ENCODE results near the gene NEXMIF. TPM values are rescaled to one million over a fixed set of nuclear protein-coding genes. Genes with fewer than 3 reads are reported as not detected.
"Not testable (repeated sequence)": the region's sequence is repeated elsewhere in the genome, so short reads cannot be mapped to it uniquely, and the experiment has no call there.

The NEXMIF gene
- total RNA-seq, 1 experiment from 2014 or later: not detected

DNA sequence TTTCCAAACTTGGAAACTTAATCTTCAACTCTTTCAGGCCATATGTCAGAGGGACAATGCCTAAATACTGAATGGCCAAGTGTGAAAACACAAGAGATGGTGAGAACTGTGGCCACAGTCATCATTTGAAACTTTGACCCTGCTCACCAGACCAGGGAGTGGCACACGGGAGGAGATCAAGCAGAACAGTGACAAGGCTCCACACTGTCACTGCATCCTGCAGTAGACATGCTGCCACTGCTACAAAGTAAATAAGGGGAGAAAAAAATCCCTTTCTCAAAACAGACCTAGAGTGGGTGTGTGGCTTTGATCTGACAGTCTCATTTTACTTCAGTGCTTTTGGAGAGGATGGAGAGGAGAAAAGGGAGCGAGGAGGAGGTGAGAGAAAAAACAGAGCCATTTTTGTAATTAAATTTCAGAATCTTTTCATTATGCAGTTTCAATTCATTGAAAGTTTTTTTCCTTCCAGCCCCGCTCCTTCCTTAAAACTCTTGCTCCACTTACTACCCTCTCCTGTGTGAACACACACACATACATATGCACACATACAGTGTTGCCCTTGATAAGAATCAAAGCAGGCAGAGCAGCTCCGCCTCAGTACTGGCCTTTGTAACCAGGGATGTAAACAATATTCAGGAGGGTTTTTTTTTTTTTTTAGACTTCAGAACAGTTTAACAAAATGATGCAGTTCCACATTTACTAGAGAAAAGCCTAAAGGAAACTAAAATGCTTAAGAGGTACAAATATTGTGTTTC is 34.4 kb downstream of the NEXMIF start:
- TF ChIP-seq, protein P1, sequence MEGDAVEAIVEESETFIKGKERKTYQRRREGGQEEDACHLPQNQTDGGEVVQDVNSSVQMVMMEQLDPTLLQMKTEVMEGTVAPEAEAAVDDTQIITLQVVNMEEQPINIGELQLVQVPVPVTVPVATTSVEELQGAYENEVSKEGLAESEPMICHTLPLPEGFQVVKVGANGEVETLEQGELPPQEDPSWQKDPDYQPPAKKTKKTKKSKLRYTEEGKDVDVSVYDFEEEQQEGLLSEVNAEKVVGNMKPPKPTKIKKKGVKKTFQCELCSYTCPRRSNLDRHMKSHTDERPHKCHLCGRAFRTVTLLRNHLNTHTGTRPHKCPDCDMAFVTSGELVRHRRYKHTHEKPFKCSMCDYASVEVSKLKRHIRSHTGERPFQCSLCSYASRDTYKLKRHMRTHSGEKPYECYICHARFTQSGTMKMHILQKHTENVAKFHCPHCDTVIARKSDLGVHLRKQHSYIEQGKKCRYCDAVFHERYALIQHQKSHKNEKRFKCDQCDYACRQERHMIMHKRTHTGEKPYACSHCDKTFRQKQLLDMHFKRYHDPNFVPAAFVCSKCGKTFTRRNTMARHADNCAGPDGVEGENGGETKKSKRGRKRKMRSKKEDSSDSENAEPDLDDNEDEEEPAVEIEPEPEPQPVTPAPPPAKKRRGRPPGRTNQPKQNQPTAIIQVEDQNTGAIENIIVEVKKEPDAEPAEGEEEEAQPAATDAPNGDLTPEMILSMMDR (IDR thresholded peaks at IDR 0.05; ENCODE audit: unreplicated experiment): no peak
- peaks cover 8% of the 10 kb centered on the region for H3K9me3 Mint-ChIP-seq (ENCODE audit: unreplicated experiment)
- POLR2A ChIA-PET: no interaction called here

DNA sequence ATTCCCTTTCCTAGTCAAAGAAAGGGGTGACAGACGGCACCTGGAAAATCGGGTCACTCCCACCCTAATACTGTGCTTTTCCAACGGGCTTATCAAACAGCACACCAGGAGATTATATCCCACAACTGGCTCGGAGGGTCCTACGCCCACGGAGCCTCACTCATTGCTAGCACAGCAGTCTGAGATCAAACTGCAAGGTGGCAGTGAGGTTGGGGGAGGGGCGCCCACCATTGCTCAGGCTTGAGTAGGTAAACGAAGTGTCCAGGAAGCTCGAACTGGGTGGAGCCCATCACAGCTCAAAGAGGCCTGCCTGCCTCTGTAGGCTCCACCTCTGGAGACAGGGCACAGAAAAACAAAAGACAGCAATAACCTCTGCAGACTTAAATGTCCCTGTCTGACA is 42.9 kb downstream of the NEXMIF start:
- H3K4me3 Mint-ChIP-seq (ENCODE audit: unreplicated experiment); H3K4me1 Mint-ChIP-seq (ENCODE audit: insufficient read depth, unreplicated experiment); H3K27me3 Mint-ChIP-seq (ENCODE audit: insufficient read depth, unreplicated experiment); POLR2A ChIA-PET; intact Hi-C loops (cut with micrococcal nuclease); H3K36me3 Mint-ChIP-seq (ENCODE audit: insufficient read depth, unreplicated experiment); CTCF ChIA-PET; BruUV-seq (replicated peaks); H3K27ac Mint-ChIP-seq (ENCODE audit: low read depth, unreplicated experiment); DNase-seq (ENCODE audit: unreplicated experiment): not testable (repeated sequence)
- H3K9me3 Mint-ChIP-seq (ENCODE audit: unreplicated experiment): peaks cover 17% of the 10 kb centered on the region

More for the DNA sequence above, 34.4 kb downstream of the NEXMIF start:
- no peaks in the 10 kb centered on the region for H3K4me1 Mint-ChIP-seq (ENCODE audit: insufficient read depth, unreplicated experiment)
- intact Hi-C loops (cut with micrococcal nuclease): no loop called here
- BruUV-seq (replicated peaks): no TSS peak
- no peaks in the 10 kb centered on the region for H3K36me3 Mint-ChIP-seq (ENCODE audit: insufficient read depth, unreplicated experiment)
- DNase-seq (ENCODE audit: unreplicated experiment): no peak
- CTCF ChIA-PET: no interaction called here
- peaks cover 20% of the 10 kb centered on the region for H3K27me3 Mint-ChIP-seq (ENCODE audit: insufficient read depth, unreplicated experiment)
- no peak overlapping the region for H3K4me3 Mint-ChIP-seq (ENCODE audit: unreplicated experiment)
- H3K27ac Mint-ChIP-seq (ENCODE audit: low read depth, unreplicated experiment): no peak overlapping the region

DNA sequence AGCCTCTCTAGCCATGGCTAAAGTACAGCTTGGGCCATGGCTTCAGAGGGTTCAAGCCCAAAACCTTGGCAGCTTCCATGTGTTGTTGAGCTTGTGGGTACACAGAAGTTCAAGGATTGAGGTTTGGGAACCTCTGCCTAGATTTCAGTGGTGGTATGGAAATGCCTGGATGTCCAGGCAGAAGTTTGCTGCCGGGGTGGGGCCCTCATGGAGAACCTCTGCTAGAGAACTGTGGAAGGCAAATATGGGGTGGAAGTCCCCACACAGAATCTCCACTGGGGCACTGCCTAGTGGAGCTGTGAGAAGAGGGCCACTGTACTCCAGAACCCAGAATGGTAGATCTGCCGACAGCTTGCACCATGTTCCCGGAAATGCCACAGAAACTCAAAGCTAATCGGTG is 59.5 kb downstream of the NEXMIF start:
- no peak overlapping the region for H3K27ac Mint-ChIP-seq (ENCODE audit: low read depth, unreplicated experiment)
- POLR2A ChIA-PET: no interaction called here
- CTCF ChIA-PET: no interaction called here
- no peaks in the 10 kb centered on the region for H3K27me3 Mint-ChIP-seq (ENCODE audit: insufficient read depth, unreplicated experiment)
- intact Hi-C loops (cut with micrococcal nuclease): no loop called here
- H3K4me1 Mint-ChIP-seq (ENCODE audit: insufficient read depth, unreplicated experiment): no peaks in the 10 kb centered on the region
- H3K9me3 Mint-ChIP-seq (ENCODE audit: unreplicated experiment): peaks cover 22% of the 10 kb centered on the region
- no peaks in the 10 kb centered on the region for H3K36me3 Mint-ChIP-seq (ENCODE audit: insufficient read depth, unreplicated experiment)
- TF ChIP-seq, protein P1 (IDR thresholded peaks at IDR 0.05; ENCODE audit: unreplicated experiment): no peak
- no peak for DNase-seq (ENCODE audit: unreplicated experiment)
- no peak overlapping the region for H3K4me3 Mint-ChIP-seq (ENCODE audit: unreplicated experiment)
- no TSS peak for BruUV-seq (replicated peaks)

DNA sequence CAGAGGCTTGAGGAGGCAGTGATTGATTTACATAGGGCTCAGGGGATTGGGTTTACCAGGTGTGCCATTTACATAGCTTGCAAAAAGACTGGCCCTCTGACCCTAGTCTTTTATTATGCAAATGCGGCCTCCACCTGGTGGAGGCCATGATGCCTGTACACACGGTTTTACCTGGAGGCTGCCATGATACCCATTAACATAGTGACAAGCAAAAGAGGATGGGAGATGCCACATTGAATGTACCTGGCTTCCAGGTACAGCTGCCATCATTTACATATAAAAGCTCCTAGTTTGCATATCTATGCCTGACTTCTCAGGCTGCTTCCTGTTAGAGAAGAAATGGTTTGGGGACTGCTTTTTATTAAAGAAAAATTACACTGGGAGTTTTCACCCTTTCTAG is 72.0 kb downstream of the NEXMIF start:
- BruUV-seq (replicated peaks): no TSS peak
- Mint-ChIP-seq H3K36me3 (ENCODE audit: insufficient read depth, unreplicated experiment) (no peaks in the 10 kb centered on the region), H3K4me3 (ENCODE audit: unreplicated experiment) (no peak overlapping the region), H3K27ac (ENCODE audit: low read depth, unreplicated experiment) (no peak overlapping the region), H3K9me3 (ENCODE audit: unreplicated experiment) (peaks cover 39% of the 10 kb centered on the region), H3K27me3 (ENCODE audit: insufficient read depth, unreplicated experiment) (no peaks in the 10 kb centered on the region), H3K4me1 (ENCODE audit: insufficient read depth, unreplicated experiment) (no peaks in the 10 kb centered on the region)
- intact Hi-C loops (cut with micrococcal nuclease): no loop called here
- ChIA-PET POLR2A (no interaction called here), CTCF (no interaction called here)
- TF ChIP-seq, protein P1 (IDR thresholded peaks at IDR 0.05; ENCODE audit: unreplicated experiment): no peak
- DNase-seq (ENCODE audit: unreplicated experiment): no peak

DNA sequence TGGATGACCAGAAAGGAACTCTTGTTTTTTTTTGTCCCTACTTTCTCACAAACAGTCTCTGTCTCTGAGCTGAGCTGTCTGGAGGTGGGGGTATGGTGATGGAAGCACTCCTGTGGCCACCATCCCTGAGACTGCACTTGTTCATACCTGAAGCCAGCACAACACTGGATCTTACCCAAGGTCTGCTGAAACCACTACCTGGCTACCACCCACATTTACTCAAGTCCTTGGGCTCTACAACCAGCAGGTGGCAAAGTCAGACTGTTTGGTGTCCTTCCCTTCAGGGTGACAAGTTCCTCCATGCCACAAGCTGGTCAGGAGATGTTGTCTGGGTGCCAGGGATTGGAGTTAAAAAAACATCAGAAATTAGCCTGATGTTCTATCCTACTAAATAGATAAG is 89.7 kb downstream of the NEXMIF start:
- H3K27me3 Mint-ChIP-seq (ENCODE audit: insufficient read depth, unreplicated experiment): peaks cover 22% of the 10 kb centered on the region
- ChIA-PET POLR2A (no interaction called here), CTCF (no interaction called here)
- no peak overlapping the region for H3K4me3 Mint-ChIP-seq (ENCODE audit: unreplicated experiment)
- H3K9me3 Mint-ChIP-seq (ENCODE audit: unreplicated experiment): peaks cover 8% of the 10 kb centered on the region
- no peak overlapping the region for H3K27ac Mint-ChIP-seq (ENCODE audit: low read depth, unreplicated experiment)
- TF ChIP-seq, protein P1 (IDR thresholded peaks at IDR 0.05; ENCODE audit: unreplicated experiment): no peak
- no TSS peak for BruUV-seq (replicated peaks)
- intact Hi-C loops (cut with micrococcal nuclease): no loop called here
- no peaks in the 10 kb centered on the region for H3K4me1 Mint-ChIP-seq (ENCODE audit: insufficient read depth, unreplicated experiment)
- H3K36me3 Mint-ChIP-seq (ENCODE audit: insufficient read depth, unreplicated experiment): no peaks in the 10 kb centered on the region
- no peak for DNase-seq (ENCODE audit: unreplicated experiment)

DNA sequence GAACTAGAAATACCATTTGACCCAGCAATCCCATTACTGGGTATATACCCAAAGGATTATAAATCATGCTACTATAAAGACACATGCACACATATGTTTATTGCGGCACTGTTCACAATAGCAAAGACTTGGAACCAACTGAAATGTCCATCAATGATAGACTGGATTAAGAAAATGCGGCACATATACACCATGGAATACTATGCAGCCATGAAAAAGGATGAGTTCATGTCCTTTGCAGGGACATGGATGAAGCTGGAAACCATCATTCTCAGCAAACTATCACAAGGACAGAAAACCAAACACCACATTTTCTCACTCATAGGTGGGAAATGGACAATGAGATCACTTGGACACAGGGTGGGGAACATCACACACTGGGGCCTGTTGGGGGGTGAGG is 105.5 kb downstream of the NEXMIF start:
- POLR2A ChIA-PET; CTCF ChIA-PET; H3K4me3 Mint-ChIP-seq (ENCODE audit: unreplicated experiment); H3K4me1 Mint-ChIP-seq (ENCODE audit: insufficient read depth, unreplicated experiment); H3K36me3 Mint-ChIP-seq (ENCODE audit: insufficient read depth, unreplicated experiment); DNase-seq (ENCODE audit: unreplicated experiment); H3K27ac Mint-ChIP-seq (ENCODE audit: low read depth, unreplicated experiment); intact Hi-C loops (cut with micrococcal nuclease); BruUV-seq (replicated peaks): not testable (repeated sequence)
- Mint-ChIP-seq H3K9me3 (ENCODE audit: unreplicated experiment) (peaks cover 15% of the 10 kb centered on the region), H3K27me3 (ENCODE audit: insufficient read depth, unreplicated experiment) (peaks cover 30% of the 10 kb centered on the region)

Measured in MCF 10A (cell line).